ENCODE data around the gene STAB1.
"Not testable (repeated sequence)": the region's sequence is repeated elsewhere in the genome, so short reads cannot be mapped to it uniquely, and the experiment has no call there.

The STAB1 gene

GRCh38 chr3:52524258-52524751 lies 29.2 kb downstream of the STAB1 start:
- Histone ChIP-seq H3K27ac (ENCODE audit: low read length) (no peak overlapping the region), H3K4me1 (ENCODE audit: control insufficient read depth, low read depth, low read length) (no peaks in the 10 kb centered on the region), H3K9me3 (ENCODE audit: control insufficient read depth, low read depth, low read length) (no peaks in the 10 kb centered on the region), H3K27me3 (ENCODE audit: control insufficient read depth, insufficient read depth, low read length) (no peaks in the 10 kb centered on the region), H3K36me3 (ENCODE audit: control insufficient read depth, low read depth, low read length) (peaks cover 50% of the 10 kb centered on the region), H3K4me3 (ENCODE audit: low read length) (no peak overlapping the region), H3K9ac (ENCODE audit: low read length) (no peak overlapping the region)

- no peak overlapping the region for H3K27ac ChIP-seq (ENCODE audit: low read length)
These were observed 29.9 kb downstream of the STAB1 start for GRCh38 chr3:52524752-52525679.

GRCh38 chr3:52525680-52526561 lies 30.8 kb downstream of the STAB1 start:
- Histone ChIP-seq H3K36me3 (ENCODE audit: control insufficient read depth, low read depth, low read length) (peaks cover 52% of the 10 kb centered on the region), H3K9ac (ENCODE audit: low read length) (no peak overlapping the region), H3K4me1 (ENCODE audit: control insufficient read depth, low read depth, low read length) (no peaks in the 10 kb centered on the region), H3K27me3 (ENCODE audit: control insufficient read depth, insufficient read depth, low read length) (no peaks in the 10 kb centered on the region), H3K4me3 (ENCODE audit: low read length) (no peak overlapping the region), H3K27ac (ENCODE audit: low read length) (no peak overlapping the region), H3K9me3 (ENCODE audit: control insufficient read depth, low read depth, low read length) (no peaks in the 10 kb centered on the region)

More at GRCh38 chr3:52524752-52525679, 29.9 kb downstream of the STAB1 start:
- H3K4me3 ChIP-seq (ENCODE audit: low read length): no peak overlapping the region
- no peaks in the 10 kb centered on the region for H3K9me3 ChIP-seq (ENCODE audit: control insufficient read depth, low read depth, low read length)
- no peak overlapping the region for H3K9ac ChIP-seq (ENCODE audit: low read length)
- H3K36me3 ChIP-seq (ENCODE audit: control insufficient read depth, low read depth, low read length): peaks cover 52% of the 10 kb centered on the region
- H3K27me3 ChIP-seq (ENCODE audit: control insufficient read depth, insufficient read depth, low read length): no peaks in the 10 kb centered on the region
- H3K4me1 ChIP-seq (ENCODE audit: control insufficient read depth, low read depth, low read length): no peaks in the 10 kb centered on the region

GRCh38 chr3:52526671-52527038 lies 31.5 kb downstream of the STAB1 start:
- H3K27me3 ChIP-seq (ENCODE audit: control insufficient read depth, insufficient read depth, low read length); H3K27ac ChIP-seq (ENCODE audit: low read length); H3K9me3 ChIP-seq (ENCODE audit: control insufficient read depth, low read depth, low read length); H3K9ac ChIP-seq (ENCODE audit: low read length); H3K4me3 ChIP-seq (ENCODE audit: low read length); H3K4me1 ChIP-seq (ENCODE audit: control insufficient read depth, low read depth, low read length): not testable (repeated sequence)
- H3K36me3 ChIP-seq (ENCODE audit: control insufficient read depth, low read depth, low read length): peaks cover 52% of the 10 kb centered on the region

- H3K36me3 ChIP-seq (ENCODE audit: control insufficient read depth, low read depth, low read length): peaks cover 52% of the 10 kb centered on the region
- H3K27me3 ChIP-seq (ENCODE audit: control insufficient read depth, insufficient read depth, low read length): no peaks in the 10 kb centered on the region
- H3K4me3 ChIP-seq (ENCODE audit: low read length): no peak overlapping the region
- no peak overlapping the region for H3K27ac ChIP-seq (ENCODE audit: low read length)
- no peaks in the 10 kb centered on the region for H3K9me3 ChIP-seq (ENCODE audit: control insufficient read depth, low read depth, low read length)
- H3K4me1 ChIP-seq (ENCODE audit: control insufficient read depth, low read depth, low read length): peaks cover 4% of the 10 kb centered on the region
- no peak overlapping the region for H3K9ac ChIP-seq (ENCODE audit: low read length)
These were observed 32.0 kb downstream of the STAB1 start for GRCh38 chr3:52527039-52527731.

GRCh38 chr3:52527732-52528585 lies 32.8 kb downstream of the STAB1 start:
- Histone ChIP-seq H3K4me3 (ENCODE audit: low read length) (no peak overlapping the region), H3K9me3 (ENCODE audit: control insufficient read depth, low read depth, low read length) (no peaks in the 10 kb centered on the region), H3K36me3 (ENCODE audit: control insufficient read depth, low read depth, low read length) (peaks cover 52% of the 10 kb centered on the region), H3K4me1 (ENCODE audit: control insufficient read depth, low read depth, low read length) (peaks cover 6% of the 10 kb centered on the region), H3K27me3 (ENCODE audit: control insufficient read depth, insufficient read depth, low read length) (no peaks in the 10 kb centered on the region), H3K27ac (ENCODE audit: low read length) (no peak overlapping the region), H3K9ac (ENCODE audit: low read length) (no peak overlapping the region)

- Histone ChIP-seq H3K27me3 (ENCODE audit: control insufficient read depth, insufficient read depth, low read length) (no peaks in the 10 kb centered on the region), H3K9me3 (ENCODE audit: control insufficient read depth, low read depth, low read length) (no peaks in the 10 kb centered on the region), H3K36me3 (ENCODE audit: control insufficient read depth, low read depth, low read length) (peaks cover 50% of the 10 kb centered on the region), H3K9ac (ENCODE audit: low read length) (no peak overlapping the region), H3K27ac (ENCODE audit: low read length) (no peak overlapping the region), H3K4me3 (ENCODE audit: low read length) (no peak overlapping the region), H3K4me1 (ENCODE audit: control insufficient read depth, low read depth, low read length) (peaks cover 6% of the 10 kb centered on the region)
These were observed 33.6 kb downstream of the STAB1 start for GRCh38 chr3:52528586-52529375.

- Histone ChIP-seq H3K36me3 (ENCODE audit: control insufficient read depth, low read depth, low read length) (peaks cover 41% of the 10 kb centered on the region), H3K27ac (ENCODE audit: low read length) (no peak overlapping the region), H3K9ac (ENCODE audit: low read length) (no peak overlapping the region), H3K27me3 (ENCODE audit: control insufficient read depth, insufficient read depth, low read length) (no peaks in the 10 kb centered on the region), H3K4me1 (ENCODE audit: control insufficient read depth, low read depth, low read length) (peaks cover 12% of the 10 kb centered on the region), H3K9me3 (ENCODE audit: control insufficient read depth, low read depth, low read length) (no peaks in the 10 kb centered on the region), H3K4me3 (ENCODE audit: low read length) (no peak overlapping the region)
These were observed 34.5 kb downstream of the STAB1 start for GRCh38 chr3:52529376-52530333.

GRCh38 chr3:52530918-52531826 lies 36.0 kb downstream of the STAB1 start:
- H3K27ac ChIP-seq (ENCODE audit: low read length): no peak overlapping the region
- no peak overlapping the region for H3K4me3 ChIP-seq (ENCODE audit: low read length)
- H3K9me3 ChIP-seq (ENCODE audit: control insufficient read depth, low read depth, low read length): no peaks in the 10 kb centered on the region
- H3K4me1 ChIP-seq (ENCODE audit: control insufficient read depth, low read depth, low read length): peaks cover 18% of the 10 kb centered on the region
- H3K9ac ChIP-seq (ENCODE audit: low read length): no peak overlapping the region
- peaks cover 29% of the 10 kb centered on the region for H3K36me3 ChIP-seq (ENCODE audit: control insufficient read depth, low read depth, low read length)
- no peaks in the 10 kb centered on the region for H3K27me3 ChIP-seq (ENCODE audit: control insufficient read depth, insufficient read depth, low read length)

Measured in iPS-18a (cell line).